Activated CD8-positive, alpha-beta memory T cell treated with anti-CD3 and anti-CD28 coated beads, Interleukin-2, amount 50 U/mL, for 24 hours (primary cell): ENCODE results near the gene FOXN3.

Experiments used
- DNase-seq: peaks from one replicate; pipeline ENCODE4 v3.0.0-alpha.2; 2020; ENCODE audit errors: extremely low read depth

FOXN3 gene

GRCh38 chr14:89249972-89250654 is 166.9 kb downstream of the FOXN3 start:
- DNase-seq: no peak

- DNase-seq: no peak
These were observed 167.9 kb downstream of the FOXN3 start for GRCh38 chr14:89249065-89249695.

- DNase-seq: no peak
These were observed 168.5 kb downstream of the FOXN3 start for GRCh38 chr14:89248411-89249064.

GRCh38 chr14:89247457-89248122 is 169.4 kb downstream of the FOXN3 start:
- no peak for DNase-seq

- no peak for DNase-seq
These were observed 170.7 kb downstream of the FOXN3 start for GRCh38 chr14:89246290-89246689.

- DNase-seq: no peak
These were observed 171.2 kb downstream of the FOXN3 start for GRCh38 chr14:89245802-89246201.

- no peak for DNase-seq
These were observed 172.3 kb downstream of the FOXN3 start for GRCh38 chr14:89244720-89245119.

GRCh38 chr14:89243741-89244140 is 173.3 kb downstream of the FOXN3 start:
- no peak for DNase-seq

GRCh38 chr14:89243286-89243685 is 173.7 kb downstream of the FOXN3 start:
- no peak for DNase-seq

- no peak for DNase-seq
These were observed 174.3 kb downstream of the FOXN3 start for GRCh38 chr14:89242652-89243279.

GRCh38 chr14:89241934-89242651 is 174.9 kb downstream of the FOXN3 start:
- DNase-seq: no peak

- no peak for DNase-seq
These were observed 175.8 kb downstream of the FOXN3 start for GRCh38 chr14:89241257-89241656.

- DNase-seq: no peak
These were observed 176.6 kb downstream of the FOXN3 start for GRCh38 chr14:89240414-89240813.

GRCh38 chr14:89239023-89239422 is 178.0 kb downstream of the FOXN3 start:
- no peak for DNase-seq

- no peak for DNase-seq
These were observed 179.0 kb downstream of the FOXN3 start for GRCh38 chr14:89237921-89238529.

GRCh38 chr14:89236851-89237250 is 180.2 kb downstream of the FOXN3 start:
- DNase-seq: no peak

- no peak for DNase-seq
These were observed 183.8 kb downstream of the FOXN3 start for GRCh38 chr14:89233184-89233583.

- no peak for DNase-seq
These were observed 184.6 kb downstream of the FOXN3 start for GRCh38 chr14:89232265-89233070.

GRCh38 chr14:89231426-89232113 is 185.5 kb downstream of the FOXN3 start:
- DNase-seq: no peak
